DMS153 (cell line): Measurements from ENCODE around the gene SATB2.

Experiments used
- DNase-seq: peaks from one replicate; lab custom pipeline; 2025; lab: John Stamatoyannopoulos, UW

SATB2 gene

DNA sequence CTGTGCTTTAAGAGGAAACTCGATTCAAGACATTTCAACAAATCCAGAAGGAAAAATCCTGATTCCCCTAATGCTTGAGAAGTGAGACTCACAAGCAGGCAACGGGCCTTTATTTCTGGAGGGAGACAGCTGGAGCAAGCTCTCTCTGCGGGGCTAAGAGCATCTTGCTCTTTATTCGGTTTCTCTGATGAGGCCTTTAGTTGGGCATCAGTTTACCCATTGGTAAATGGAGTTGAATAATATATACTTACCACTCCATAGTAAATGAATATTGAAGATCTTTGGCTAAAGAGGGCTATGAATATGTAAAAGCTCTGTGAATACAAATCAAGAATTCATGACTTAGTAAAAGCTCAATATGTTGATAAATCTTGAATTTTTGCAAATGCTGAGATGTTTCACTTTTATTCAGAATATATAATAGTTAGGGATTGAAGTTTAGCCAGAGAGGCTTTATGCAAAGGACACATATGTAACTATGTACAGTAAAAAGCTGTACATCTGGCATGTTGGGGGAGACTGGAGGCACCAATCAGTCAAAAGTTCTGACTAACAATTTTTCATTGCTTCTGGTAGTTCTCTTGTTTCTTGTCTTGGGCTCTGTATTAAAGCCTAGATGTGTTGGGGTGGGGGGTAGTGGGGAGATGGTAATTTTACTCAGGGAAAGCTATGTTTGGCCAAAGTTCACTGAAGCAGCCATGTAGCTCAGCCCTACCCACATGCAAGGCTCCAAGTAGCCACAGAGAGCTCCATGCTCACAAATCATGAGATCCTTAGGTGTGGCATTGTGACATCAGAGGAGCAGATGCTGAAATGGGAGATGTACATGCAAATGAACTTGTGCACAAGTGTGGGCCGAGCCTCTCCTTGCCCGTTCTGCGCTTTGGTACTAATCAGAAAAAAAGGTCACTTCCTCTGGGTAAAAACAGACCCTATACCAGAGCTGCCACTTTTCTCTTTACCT lies 200.2 kb downstream of the SATB2 start:
- no peak for DNase-seq

DNA sequence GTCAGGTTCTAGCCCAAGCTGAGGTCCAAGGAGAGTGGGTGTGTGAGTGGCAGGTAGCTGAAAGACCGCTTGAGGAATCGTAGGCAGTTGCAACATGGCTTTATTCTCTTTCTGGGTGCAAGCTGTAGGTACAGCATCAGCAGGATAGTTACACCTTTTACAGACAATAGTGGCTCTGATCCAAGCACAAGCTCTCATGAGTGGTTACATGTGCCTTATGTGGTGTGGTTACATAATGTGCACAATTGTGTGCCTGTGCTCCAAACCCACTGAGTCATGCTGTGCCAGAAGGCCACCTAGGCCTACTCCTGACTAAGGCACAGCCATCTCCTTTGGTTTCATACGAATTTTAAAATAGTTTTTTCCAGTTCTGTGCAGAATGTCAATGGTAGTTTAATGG lies 227.6 kb downstream of the SATB2 start:
- no peak for DNase-seq

DNA sequence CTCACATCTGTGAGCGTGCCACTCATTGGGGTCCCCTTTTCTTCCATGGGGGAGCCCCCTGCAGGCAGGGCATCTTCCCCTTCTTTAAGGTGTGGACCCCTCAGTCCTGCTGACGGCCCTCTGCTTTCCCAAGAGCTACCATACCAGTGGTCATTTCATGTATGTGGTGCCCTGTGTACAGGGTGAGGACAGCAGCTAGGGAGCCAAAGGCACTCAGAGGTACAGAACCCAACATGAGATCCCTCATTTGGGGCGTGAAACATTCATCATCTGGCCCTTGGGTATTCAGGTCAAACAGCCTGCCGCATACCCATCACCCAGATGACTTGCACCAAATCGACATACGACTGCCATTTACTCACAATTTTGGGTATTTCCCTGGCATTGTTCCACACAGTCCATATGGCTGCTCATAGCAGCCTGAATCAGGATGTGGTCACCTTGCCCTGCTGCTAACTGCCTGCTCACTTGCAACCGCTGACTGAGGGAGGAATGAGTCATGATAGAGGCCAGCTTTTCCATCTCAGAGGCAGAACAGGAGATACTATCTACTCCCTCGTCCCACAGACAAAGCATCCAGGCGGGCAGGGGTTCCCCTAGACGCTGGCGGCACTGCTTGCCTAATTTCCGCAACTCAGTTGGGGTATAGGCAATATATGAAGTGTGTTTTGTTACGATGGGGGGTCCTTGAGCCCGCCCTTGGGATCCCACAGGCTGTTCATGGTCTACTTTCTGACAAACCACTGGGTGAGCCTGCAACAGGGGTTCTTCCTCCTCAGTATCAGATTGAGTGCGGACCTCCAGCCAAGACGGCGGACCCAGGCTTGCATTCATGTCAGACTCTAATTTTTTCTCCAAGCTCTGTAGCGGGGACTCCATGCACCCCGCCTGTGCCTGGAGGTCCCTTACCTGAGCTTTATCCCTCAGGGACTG lies 228.6 kb downstream of the SATB2 start:
- DNase-seq, result no peak

DNA sequence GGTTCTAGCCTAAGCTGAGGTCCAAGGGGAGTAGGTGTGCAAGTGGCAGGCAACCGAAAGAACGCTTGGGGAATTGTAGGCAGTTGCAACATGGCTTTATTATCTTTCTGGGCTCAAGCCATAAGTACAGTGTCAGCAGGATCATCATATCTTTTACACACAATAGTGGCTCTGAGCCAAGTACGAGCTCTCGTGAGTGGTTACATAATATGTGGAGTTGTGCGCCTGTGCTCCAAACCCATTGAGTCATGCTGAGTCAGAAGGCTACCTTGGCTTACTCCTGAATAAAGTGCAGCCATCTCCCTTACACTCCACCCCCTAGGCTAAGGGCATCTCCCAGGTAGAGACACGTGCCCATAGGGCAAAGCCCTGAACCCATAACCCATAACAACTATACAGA lies 233.9 kb downstream of the SATB2 start:
- DNase-seq, result no peak

DNA sequence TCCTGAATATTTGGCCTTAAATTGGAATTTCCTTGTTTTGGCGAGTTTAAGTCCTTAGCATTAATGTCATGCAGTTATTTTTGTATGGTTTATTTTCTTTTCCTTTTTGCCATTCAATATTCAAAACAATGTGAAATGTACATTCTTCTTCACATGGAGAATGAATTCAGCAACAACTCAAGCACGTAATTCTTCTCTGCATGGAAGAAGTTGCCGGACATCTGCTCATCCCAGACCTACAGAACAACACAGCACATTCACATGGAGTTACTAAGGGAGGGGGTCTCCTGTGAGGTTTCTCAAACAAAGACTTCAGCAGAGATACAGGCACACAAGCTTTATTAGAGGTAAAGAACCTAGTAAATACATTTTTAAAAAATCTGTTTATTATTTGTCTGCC lies 236.8 kb downstream of the SATB2 start:
- DNase-seq, result no peak

DNA sequence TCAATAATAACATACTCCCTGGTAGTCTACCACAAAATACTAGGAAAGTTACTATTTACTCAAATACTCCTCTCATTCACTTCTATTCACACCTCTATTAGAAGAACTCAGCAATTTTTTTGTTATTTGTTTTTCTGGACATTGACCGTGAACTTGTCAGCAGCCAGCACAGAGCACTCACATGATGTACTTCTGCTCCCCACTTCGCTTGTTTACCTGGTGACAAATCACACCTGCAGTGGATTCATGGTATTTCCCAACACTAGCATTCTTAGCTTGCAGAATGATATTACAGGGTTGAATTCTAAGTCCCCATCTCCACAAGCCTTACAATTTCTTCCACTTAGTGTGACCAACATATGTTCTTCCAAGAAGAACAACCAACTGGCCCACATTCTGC lies 238.2 kb downstream of the SATB2 start:
- DNase-seq, result no peak
